Activated B cell treated with CpG ODN at 0.5 μM for 24 hours (primary cell): ENCODE results near the gene TMEM182. TPM values are rescaled to one million over a fixed set of nuclear protein-coding genes. Genes with fewer than 3 reads are reported as not detected.

Experiments used
- ATAC-seq: fragments of 200-7000 bp; cut with Tn5 transposase; one replicate; pipeline ENCODE4 v1.10.0; 2021; ENCODE audit warnings: low read depth, mild to moderate bottlenecking, moderate library complexity
- CTCF ChIA-PET: fragments of 350-600 bp; sonication (Branson Sonifier 250); formaldehyde crosslinking; loops from one replicate; lab custom pipeline; 2021; ENCODE audit warnings: antibody characterized with exemption; lab: Charles Lee
- POLR2A ChIA-PET: fragments of 350-600 bp; sonication (Branson Sonifier 250); formaldehyde crosslinking; loops from one replicate; lab custom pipeline; 2021; ENCODE audit warnings: antibody characterized with exemption; lab: Charles Lee
- DNase-seq: peaks from one replicate; pipeline ENCODE4 v3.0.0; 2022
- H3K27ac Mint-ChIP-seq: one replicate; pipeline ENCODE4 v1.8.0; 2020; ENCODE audit warnings: mixed read lengths
- H3K27me3 Mint-ChIP-seq: one replicate; pipeline ENCODE4 v1.8.0; 2021; ENCODE audit warnings: mixed read lengths
- H3K36me3 Mint-ChIP-seq: one replicate; pipeline ENCODE4 v1.8.0; 2021; ENCODE audit warnings: low read depth, mixed read lengths
- H3K4me1 Mint-ChIP-seq: one replicate; pipeline ENCODE4 v1.8.0; 2021; ENCODE audit warnings: mixed read lengths
- H3K4me3 Mint-ChIP-seq: one replicate; pipeline ENCODE4 v1.8.0; 2020; ENCODE audit warnings: mild to moderate bottlenecking, mixed read lengths
- H3K9me3 Mint-ChIP-seq: one replicate; pipeline ENCODE4 v1.8.0; 2020; ENCODE audit warnings: mixed read lengths
- CTCF ChIP-seq: fragments of 200-600 bp; IDR thresholded peaks from one replicate; pipeline ENCODE4 v1.8.0; 2022; ENCODE audit warnings: antibody characterized with exemption, mild to moderate bottlenecking
- intact Hi-C: fragments of 100-400 bp; cut with micrococcal nuclease; formaldehyde crosslinking; loops from one replicate; pipeline ENCODE4 v1.15.1; 2024
- total RNA-seq: library from RNA; stranded (reverse); gene quantifications from 2 replicates; pipeline ENCODE4 v1.2.3, GENCODE V29; 2022

Gene TMEM182
- total RNA-seq, 1 donor from 2014 or later: 3.1 TPM

GRCh38 chr2:102782187-102782586, 20.4 kb downstream of the TMEM182 start:
- intact Hi-C loops: no loop called here
- no peak overlapping the region for H3K4me3 Mint-ChIP-seq
- POLR2A ChIA-PET: no interaction called here
- no peak for DNase-seq
- CTCF ChIA-PET: no interaction called here
- no peaks in the 10 kb centered on the region for H3K27me3 Mint-ChIP-seq
- no peaks in the 10 kb centered on the region for H3K4me1 Mint-ChIP-seq
- H3K36me3 Mint-ChIP-seq: peaks cover 14% of the 10 kb centered on the region
- no peak for TF ChIP-seq CTCF
- H3K27ac Mint-ChIP-seq: no peak overlapping the region
- no peak for ATAC-seq
- no peaks in the 10 kb centered on the region for H3K9me3 Mint-ChIP-seq

- Mint-ChIP-seq H3K4me1 (no peaks in the 10 kb centered on the region), H3K27ac (no peak overlapping the region), H3K9me3 (no peaks in the 10 kb centered on the region), H3K27me3 (no peaks in the 10 kb centered on the region), H3K4me3 (no peak overlapping the region), H3K36me3 (peaks cover 19% of the 10 kb centered on the region)
- TF ChIP-seq CTCF: no peak
- DNase-seq (no peak), ATAC-seq (no peak)
- ChIA-PET CTCF (no interaction called here), POLR2A (no interaction called here)
- intact Hi-C loops: no loop called here
These were observed 21.1 kb downstream of the TMEM182 start for GRCh38 chr2:102782933-102783332.

- no peak for TF ChIP-seq CTCF
- Mint-ChIP-seq H3K4me3 (no peak overlapping the region), H3K36me3 (peaks cover 19% of the 10 kb centered on the region), H3K9me3 (no peaks in the 10 kb centered on the region), H3K27ac (no peak overlapping the region), H3K4me1 (no peaks in the 10 kb centered on the region), H3K27me3 (no peaks in the 10 kb centered on the region)
- POLR2A ChIA-PET: no interaction called here
- DNase-seq: no peak
- CTCF ChIA-PET: no interaction called here
- intact Hi-C loops: no loop called here
- ATAC-seq: no peak
These were observed 21.8 kb downstream of the TMEM182 start for GRCh38 chr2:102783506-102784183.

- TF ChIP-seq CTCF: no peak
- ATAC-seq (no peak), DNase-seq (no peak)
- Mint-ChIP-seq H3K27ac (no peak overlapping the region), H3K27me3 (no peaks in the 10 kb centered on the region), H3K36me3 (peaks cover 19% of the 10 kb centered on the region), H3K4me1 (no peaks in the 10 kb centered on the region), H3K4me3 (no peak overlapping the region), H3K9me3 (no peaks in the 10 kb centered on the region)
- intact Hi-C loops: no loop called here
- CTCF ChIA-PET: no interaction called here
- POLR2A ChIA-PET: no interaction called here
These were observed 23.1 kb downstream of the TMEM182 start for GRCh38 chr2:102784940-102785339.

- Mint-ChIP-seq H3K4me3 (no peak overlapping the region), H3K36me3 (peaks cover 19% of the 10 kb centered on the region), H3K9me3 (no peaks in the 10 kb centered on the region), H3K4me1 (no peaks in the 10 kb centered on the region), H3K27me3 (no peaks in the 10 kb centered on the region), H3K27ac (no peak overlapping the region)
- TF ChIP-seq CTCF: no peak
- DNase-seq: no peak
- POLR2A ChIA-PET: no interaction called here
- ATAC-seq: no peak
- CTCF ChIA-PET: no interaction called here
- intact Hi-C loops: no loop called here
These were observed 26.5 kb downstream of the TMEM182 start for GRCh38 chr2:102788216-102788884.
